Measurements from ENCODE around the gene SMIM31.

DNA sequence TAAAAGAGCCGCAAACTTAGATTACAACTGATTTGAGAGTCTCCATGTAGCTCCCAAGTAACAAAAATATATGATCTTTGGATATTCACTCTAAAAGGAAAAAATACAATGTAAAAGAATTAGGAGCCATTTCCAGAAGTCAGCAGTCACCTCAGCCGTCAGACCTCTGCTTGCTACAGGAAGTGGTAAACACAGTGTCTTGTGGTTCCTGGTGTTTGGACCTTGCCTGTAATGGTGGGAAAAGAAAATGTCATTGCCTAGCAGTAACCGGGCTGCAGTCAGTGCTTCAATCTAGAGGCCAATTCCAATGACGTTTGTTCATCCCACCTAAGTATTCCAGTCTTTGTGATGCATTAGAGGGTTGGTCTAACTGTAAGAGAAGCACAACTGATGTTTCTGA is 28.9 kb upstream of the SMIM31 start:
- TF ChIP-seq, protein P1, sequence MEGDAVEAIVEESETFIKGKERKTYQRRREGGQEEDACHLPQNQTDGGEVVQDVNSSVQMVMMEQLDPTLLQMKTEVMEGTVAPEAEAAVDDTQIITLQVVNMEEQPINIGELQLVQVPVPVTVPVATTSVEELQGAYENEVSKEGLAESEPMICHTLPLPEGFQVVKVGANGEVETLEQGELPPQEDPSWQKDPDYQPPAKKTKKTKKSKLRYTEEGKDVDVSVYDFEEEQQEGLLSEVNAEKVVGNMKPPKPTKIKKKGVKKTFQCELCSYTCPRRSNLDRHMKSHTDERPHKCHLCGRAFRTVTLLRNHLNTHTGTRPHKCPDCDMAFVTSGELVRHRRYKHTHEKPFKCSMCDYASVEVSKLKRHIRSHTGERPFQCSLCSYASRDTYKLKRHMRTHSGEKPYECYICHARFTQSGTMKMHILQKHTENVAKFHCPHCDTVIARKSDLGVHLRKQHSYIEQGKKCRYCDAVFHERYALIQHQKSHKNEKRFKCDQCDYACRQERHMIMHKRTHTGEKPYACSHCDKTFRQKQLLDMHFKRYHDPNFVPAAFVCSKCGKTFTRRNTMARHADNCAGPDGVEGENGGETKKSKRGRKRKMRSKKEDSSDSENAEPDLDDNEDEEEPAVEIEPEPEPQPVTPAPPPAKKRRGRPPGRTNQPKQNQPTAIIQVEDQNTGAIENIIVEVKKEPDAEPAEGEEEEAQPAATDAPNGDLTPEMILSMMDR (IDR thresholded peaks at IDR 0.05) = no peak
- no peak for TF ChIP-seq POLR2A (IDR thresholded peaks at IDR 0.05)
